ENCODE results near the gene KIF26B.

The KIF26B gene

DNA sequence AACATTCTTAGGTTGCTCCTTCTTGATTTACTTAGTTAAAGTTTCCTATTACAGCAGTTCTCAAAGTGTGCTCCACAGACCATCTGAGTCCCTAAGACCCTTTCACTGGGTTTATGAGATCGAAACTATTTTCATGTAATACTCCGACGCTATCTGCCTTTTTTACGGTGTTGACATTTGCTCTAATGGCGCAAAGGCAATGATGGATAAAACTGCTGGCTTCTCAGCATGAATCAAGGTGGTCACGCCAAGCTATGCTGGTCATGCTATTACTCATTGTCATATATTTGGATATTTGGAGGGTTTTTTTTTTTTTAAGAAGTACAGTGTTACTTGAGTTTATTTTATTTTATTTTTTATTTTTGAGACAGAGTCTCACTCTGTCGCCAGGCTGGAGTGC, 235.1 kb downstream of the KIF26B start:
- no peaks in the 10 kb centered on the region for H3K9me3 ChIP-seq (ENCODE audit: low read length)
- no peak for TF ChIP-seq EZH2 (IDR thresholded peaks at IDR 0.05; ENCODE audit: borderline replicate concordance, low read length)
- TF ChIP-seq, protein P1, sequence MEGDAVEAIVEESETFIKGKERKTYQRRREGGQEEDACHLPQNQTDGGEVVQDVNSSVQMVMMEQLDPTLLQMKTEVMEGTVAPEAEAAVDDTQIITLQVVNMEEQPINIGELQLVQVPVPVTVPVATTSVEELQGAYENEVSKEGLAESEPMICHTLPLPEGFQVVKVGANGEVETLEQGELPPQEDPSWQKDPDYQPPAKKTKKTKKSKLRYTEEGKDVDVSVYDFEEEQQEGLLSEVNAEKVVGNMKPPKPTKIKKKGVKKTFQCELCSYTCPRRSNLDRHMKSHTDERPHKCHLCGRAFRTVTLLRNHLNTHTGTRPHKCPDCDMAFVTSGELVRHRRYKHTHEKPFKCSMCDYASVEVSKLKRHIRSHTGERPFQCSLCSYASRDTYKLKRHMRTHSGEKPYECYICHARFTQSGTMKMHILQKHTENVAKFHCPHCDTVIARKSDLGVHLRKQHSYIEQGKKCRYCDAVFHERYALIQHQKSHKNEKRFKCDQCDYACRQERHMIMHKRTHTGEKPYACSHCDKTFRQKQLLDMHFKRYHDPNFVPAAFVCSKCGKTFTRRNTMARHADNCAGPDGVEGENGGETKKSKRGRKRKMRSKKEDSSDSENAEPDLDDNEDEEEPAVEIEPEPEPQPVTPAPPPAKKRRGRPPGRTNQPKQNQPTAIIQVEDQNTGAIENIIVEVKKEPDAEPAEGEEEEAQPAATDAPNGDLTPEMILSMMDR (IDR thresholded peaks at IDR 0.05; ENCODE audit: low read length) = no peak
- no peaks in the 10 kb centered on the region for H4K20me1 ChIP-seq (ENCODE audit: insufficient read depth, low read length)
- H3F3A ChIP-seq (ENCODE audit: insufficient read depth, low read length) = no peaks in the 10 kb centered on the region
- H3K9ac ChIP-seq (ENCODE audit: low read length) = no peak overlapping the region
- no peaks in the 10 kb centered on the region for H3K36me3 ChIP-seq (ENCODE audit: insufficient read depth, low read length)
- H3K4me3 ChIP-seq (ENCODE audit: low read depth, low read length, poor library complexity, severe bottlenecking) = no peak overlapping the region
- no peaks in the 10 kb centered on the region for H3K9me2 ChIP-seq (ENCODE audit: low read depth, low read length)
- H3K79me2 ChIP-seq (ENCODE audit: insufficient read depth, low read length) = no peaks in the 10 kb centered on the region
- H3K4me1 ChIP-seq (ENCODE audit: insufficient read depth, low read length, severe bottlenecking) = no peaks in the 10 kb centered on the region
- H3K4me2 ChIP-seq (ENCODE audit: low read length) = no peak overlapping the region
- 0 out of 2 replicates have a peak, but pooled peaks cover 3% of the 10 kb centered on the region for H3K27me3 ChIP-seq (ENCODE audit: insufficient read depth, low read length)
- H3K27ac ChIP-seq (ENCODE audit: low read depth, low read length, poor library complexity, severe bottlenecking) = no peak overlapping the region
- H2AFZ ChIP-seq (ENCODE audit: low read length) = no peak overlapping the region

DNA sequence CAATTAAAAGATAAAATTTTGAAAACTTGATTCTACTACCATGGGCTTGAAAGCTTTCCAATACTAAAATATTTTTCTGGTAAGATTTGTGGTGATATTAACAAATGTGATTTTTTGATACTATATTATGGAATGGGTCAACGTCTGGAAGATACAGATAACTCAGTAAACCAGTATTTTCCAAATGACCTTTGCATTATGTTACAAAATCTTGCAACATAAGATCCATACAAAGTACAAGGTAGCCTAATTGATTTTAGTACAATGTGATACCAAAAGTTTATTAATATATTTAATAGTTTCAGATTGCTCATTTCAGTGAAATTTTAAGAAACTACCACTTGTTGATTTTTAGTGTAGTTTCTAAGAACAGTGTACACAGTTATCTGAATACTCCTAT, 236.2 kb downstream of the KIF26B start:
- Histone ChIP-seq H3K4me1 (ENCODE audit: insufficient read depth, low read length, severe bottlenecking) (no peaks in the 10 kb centered on the region), H3K36me3 (ENCODE audit: insufficient read depth, low read length) (no peaks in the 10 kb centered on the region), H3K27me3 (ENCODE audit: insufficient read depth, low read length) (0 out of 2 replicates have a peak, but pooled peaks cover 3% of the 10 kb centered on the region), H3K9me3 (ENCODE audit: low read length) (no peaks in the 10 kb centered on the region), H2AFZ (ENCODE audit: low read length) (no peak overlapping the region), H3K9ac (ENCODE audit: low read length) (no peak overlapping the region), H3K79me2 (ENCODE audit: insufficient read depth, low read length) (no peaks in the 10 kb centered on the region), H3K4me3 (ENCODE audit: low read depth, low read length, poor library complexity, severe bottlenecking) (no peak overlapping the region), H3F3A (ENCODE audit: insufficient read depth, low read length) (no peaks in the 10 kb centered on the region), H4K20me1 (ENCODE audit: insufficient read depth, low read length) (no peaks in the 10 kb centered on the region), H3K9me2 (ENCODE audit: low read depth, low read length) (no peaks in the 10 kb centered on the region), H3K4me2 (ENCODE audit: low read length) (no peak overlapping the region), H3K27ac (ENCODE audit: low read depth, low read length, poor library complexity, severe bottlenecking) (no peak overlapping the region)
- TF ChIP-seq, protein P1 (IDR thresholded peaks at IDR 0.05; ENCODE audit: low read length) = no peak
- no peak for TF ChIP-seq EZH2 (IDR thresholded peaks at IDR 0.05; ENCODE audit: borderline replicate concordance, low read length)

DNA sequence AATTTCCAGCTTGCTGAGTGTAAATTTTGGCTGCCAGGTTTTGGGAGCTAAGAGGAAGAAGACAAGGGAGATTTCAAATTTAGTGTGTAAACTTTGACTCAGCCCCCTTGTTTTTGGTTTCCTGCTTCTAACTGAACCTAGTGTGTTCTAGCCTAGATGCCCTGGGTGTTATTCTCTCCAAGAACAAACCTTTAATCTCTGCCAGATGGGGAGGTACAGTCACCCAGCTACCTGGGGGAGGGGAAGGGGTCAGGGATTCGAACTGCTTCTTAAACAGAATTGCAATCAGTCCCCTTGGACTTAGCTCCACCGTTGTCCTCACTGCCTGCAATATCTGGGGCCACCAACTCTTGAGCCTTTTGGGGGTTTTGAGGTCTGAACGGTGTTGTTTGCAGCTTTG, 238.9 kb downstream of the KIF26B start:
- no peak overlapping the region for H3K27ac ChIP-seq (ENCODE audit: low read depth, low read length, poor library complexity, severe bottlenecking)
- H3K9me2 ChIP-seq (ENCODE audit: low read depth, low read length) = no peaks in the 10 kb centered on the region
- H3K79me2 ChIP-seq (ENCODE audit: insufficient read depth, low read length) = no peaks in the 10 kb centered on the region
- no peak overlapping the region for H3K9ac ChIP-seq (ENCODE audit: low read length)
- no peaks in the 10 kb centered on the region for H4K20me1 ChIP-seq (ENCODE audit: insufficient read depth, low read length)
- TF ChIP-seq, protein P1 (IDR thresholded peaks at IDR 0.05; ENCODE audit: low read length) = no peak
- no peak for TF ChIP-seq EZH2 (IDR thresholded peaks at IDR 0.05; ENCODE audit: borderline replicate concordance, low read length)
- H3K36me3 ChIP-seq (ENCODE audit: insufficient read depth, low read length) = no peaks in the 10 kb centered on the region
- H3F3A ChIP-seq (ENCODE audit: insufficient read depth, low read length) = no peaks in the 10 kb centered on the region
- no peaks in the 10 kb centered on the region for H3K9me3 ChIP-seq (ENCODE audit: low read length)
- no peaks in the 10 kb centered on the region for H3K27me3 ChIP-seq (ENCODE audit: insufficient read depth, low read length)
- H3K4me1 ChIP-seq (ENCODE audit: insufficient read depth, low read length, severe bottlenecking) = no peaks in the 10 kb centered on the region
- no peak overlapping the region for H2AFZ ChIP-seq (ENCODE audit: low read length)
- no peak overlapping the region for H3K4me2 ChIP-seq (ENCODE audit: low read length)
- no peak overlapping the region for H3K4me3 ChIP-seq (ENCODE audit: low read depth, low read length, poor library complexity, severe bottlenecking)
